Stimulated activated effector memory CD8-positive, alpha-beta T cell treated with anti-CD3 and anti-CD28 coated beads, Interleukin-12 subunit alpha, Interleukin-12 subunit beta, amount 100 ng/mL, for 72 hours (primary cell): ENCODE results near the gene PRMT7.
"Not testable (repeated sequence)": the region's sequence is repeated elsewhere in the genome, so short reads cannot be mapped to it uniquely, and the experiment has no call there.

ENCODE experiments used
- ATAC-seq: fragments of 150-1000 bp; cut with Tn5 transposase; 2 replicates; pipeline ENCODE4 v1.10.0; 2021
- DNase-seq, 2 donors: peaks; one replicate each; pipeline ENCODE4 v3.0.0; 2021 to 2022; ENCODE audit warnings: low spot score in 2 of 2
- H3K27ac Mint-ChIP-seq: one replicate; pipeline ENCODE4 v1.8.0; 2022; ENCODE audit warnings: mild to moderate bottlenecking, mixed read lengths
- H3K36me3 Mint-ChIP-seq: one replicate; pipeline ENCODE4 v1.8.0; 2022; ENCODE audit warnings: mild to moderate bottlenecking, mixed read lengths
- H3K4me1 Mint-ChIP-seq: one replicate; pipeline ENCODE4 v1.8.0; 2022; ENCODE audit warnings: mixed read lengths
- H3K4me3 Mint-ChIP-seq: one replicate; pipeline ENCODE4 v1.8.0; 2022; ENCODE audit warnings: mild to moderate bottlenecking, mixed read lengths
- H3K9me3 Mint-ChIP-seq: one replicate; pipeline ENCODE4 v1.8.0; 2022; ENCODE audit warnings: mixed read lengths

PRMT7 gene

GRCh38 chr16:68279726-68280558 lies 30.9 kb upstream of the PRMT7 start:
- DNase-seq, result no peak
- H3K4me1 Mint-ChIP-seq, result peaks cover 60% of the 10 kb centered on the region
- no peak overlapping the region for H3K4me3 Mint-ChIP-seq
- H3K9me3 Mint-ChIP-seq, result no peaks in the 10 kb centered on the region
- peak overlapping the region; percentile 56 for H3K27ac Mint-ChIP-seq
- peaks cover 89% of the 10 kb centered on the region for H3K36me3 Mint-ChIP-seq
- ATAC-seq, result no peak

DNA sequence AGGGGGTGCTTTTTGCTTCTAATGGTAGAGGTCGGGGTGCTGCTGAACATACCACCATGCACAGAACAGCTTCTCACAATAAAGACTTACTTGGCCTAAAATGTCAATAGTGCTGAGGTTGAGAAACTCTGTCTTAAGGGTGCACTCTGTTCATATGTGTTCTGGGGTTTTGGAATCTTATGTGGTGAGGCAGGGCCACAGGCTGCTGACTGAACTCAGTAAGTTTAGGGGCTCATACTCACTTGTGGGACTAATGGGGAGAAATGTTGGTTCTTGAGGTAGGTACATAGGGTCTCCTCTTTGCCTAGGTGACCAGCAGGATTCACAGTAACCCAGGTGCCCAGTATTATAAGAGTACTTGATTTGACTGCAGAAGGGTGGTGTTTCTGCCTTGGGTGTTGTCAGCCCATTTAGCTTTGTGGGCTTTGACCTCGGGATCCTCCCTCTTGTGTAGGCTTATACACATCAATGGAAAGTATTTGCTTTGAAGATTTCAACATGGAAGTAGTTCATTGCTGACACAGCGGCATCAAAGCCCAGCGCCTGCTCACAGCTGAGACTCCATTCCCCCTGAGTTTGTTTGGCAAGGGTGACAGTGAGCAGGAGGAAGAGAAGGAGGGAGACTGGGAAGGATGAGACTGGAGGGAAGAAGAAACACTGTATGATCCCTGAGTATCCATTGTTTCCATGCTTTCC lies 29.3 kb upstream of the PRMT7 start:
- Mint-ChIP-seq H3K4me3 (peak overlapping the region; percentile 2), H3K36me3 (peaks cover 85% of the 10 kb centered on the region), H3K27ac (peak overlapping the region; percentile 88), H3K4me1 (peaks cover 60% of the 10 kb centered on the region), H3K9me3 (no peaks in the 10 kb centered on the region)
- ATAC-seq, result peak; percentile 49
- no peak for DNase-seq

DNA sequence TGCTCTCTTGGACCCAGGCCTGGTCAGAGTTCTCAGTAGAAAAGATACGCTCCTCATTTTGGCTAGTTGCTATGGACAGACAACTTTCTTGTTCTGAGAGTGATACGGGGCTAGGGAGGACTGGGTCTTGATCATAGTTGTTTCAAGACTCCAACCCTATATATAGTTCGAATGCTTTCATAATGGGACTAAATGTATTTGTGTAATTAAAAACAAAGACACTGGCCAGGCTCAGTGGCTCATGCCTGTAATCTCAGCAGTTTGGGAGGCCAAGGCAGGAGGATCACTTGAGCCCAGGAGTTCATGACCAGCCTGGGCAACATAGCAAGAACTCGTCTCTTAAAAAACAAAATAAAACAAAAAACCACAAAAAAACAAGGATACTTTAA lies 28.8 kb upstream of the PRMT7 start:
- Mint-ChIP-seq H3K36me3 (peaks cover 85% of the 10 kb centered on the region), H3K9me3 (no peaks in the 10 kb centered on the region), H3K4me3 (peak overlapping the region; percentile 2), H3K27ac (peak overlapping the region; percentile 88), H3K4me1 (peaks cover 64% of the 10 kb centered on the region)
- DNase-seq (no peak), ATAC-seq (no peak)

DNA sequence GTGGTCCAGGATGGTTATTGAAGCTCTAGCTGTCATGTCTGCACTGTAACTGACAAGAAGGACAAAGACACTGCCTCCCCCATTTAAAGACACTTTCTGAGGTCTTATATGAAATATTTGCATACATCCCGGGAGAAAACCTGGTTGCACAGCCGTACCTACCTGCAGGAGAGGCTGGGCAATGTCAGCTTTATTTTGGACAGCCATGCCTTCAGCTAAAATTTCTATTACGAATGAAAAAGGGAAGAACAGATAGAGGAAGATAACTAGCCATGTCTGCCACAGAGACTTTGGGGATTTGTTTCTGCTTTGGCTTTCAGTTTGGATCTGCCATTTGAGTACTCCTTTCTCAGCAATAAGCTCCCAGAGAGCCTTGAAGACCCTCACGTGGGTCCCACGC lies 27.5 kb upstream of the PRMT7 start:
- H3K36me3 Mint-ChIP-seq, result peaks cover 83% of the 10 kb centered on the region
- DNase-seq, result no peak
- no peaks in the 10 kb centered on the region for H3K9me3 Mint-ChIP-seq

GRCh38 chr16:68283801-68284598 lies 26.8 kb upstream of the PRMT7 start:
- H3K36me3 Mint-ChIP-seq, result peaks cover 86% of the 10 kb centered on the region
- ATAC-seq, result peak; percentile 58

More for the DNA sequence above, 27.5 kb upstream of the PRMT7 start:
- Mint-ChIP-seq H3K4me1 (peaks cover 76% of the 10 kb centered on the region), H3K27ac (peak overlapping the region; percentile 84), H3K4me3 (peak overlapping the region; percentile 57)
- no peak for ATAC-seq

DNA sequence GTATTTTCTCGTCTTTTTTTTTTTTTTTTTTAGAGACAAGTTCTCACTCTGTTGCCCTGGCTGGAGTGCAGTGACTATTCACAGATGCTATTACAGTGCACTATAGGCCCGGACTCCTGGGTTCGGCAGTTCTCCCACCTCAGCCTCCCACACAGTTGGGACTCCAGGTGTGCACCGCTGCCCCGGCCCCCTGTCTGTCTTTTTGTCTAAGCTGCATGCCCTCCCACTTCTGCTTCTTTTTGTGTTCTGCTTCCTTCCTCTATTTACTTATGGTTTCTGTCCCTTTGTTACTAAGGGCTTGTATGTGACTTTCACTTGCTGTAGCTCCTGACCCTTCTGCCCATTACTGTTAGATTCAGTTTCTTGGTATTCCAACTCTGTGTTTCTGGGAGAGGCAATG lies 26.0 kb upstream of the PRMT7 start:
- no peaks in the 10 kb centered on the region for H3K9me3 Mint-ChIP-seq
- DNase-seq (no peak), ATAC-seq (no peak)
- peaks cover 86% of the 10 kb centered on the region for H3K36me3 Mint-ChIP-seq
- peaks cover 81% of the 10 kb centered on the region for H3K4me1 Mint-ChIP-seq
- peak overlapping the region; percentile 57 for H3K4me3 Mint-ChIP-seq
- H3K27ac Mint-ChIP-seq, result peak overlapping the region; percentile 84

More at GRCh38 chr16:68283801-68284598, 26.8 kb upstream of the PRMT7 start:
- Mint-ChIP-seq H3K4me1 (peaks cover 76% of the 10 kb centered on the region), H3K27ac (peak overlapping the region; percentile 84), H3K9me3 (no peaks in the 10 kb centered on the region), H3K4me3 (peak overlapping the region; percentile 57)
- DNase-seq, result no peak

DNA sequence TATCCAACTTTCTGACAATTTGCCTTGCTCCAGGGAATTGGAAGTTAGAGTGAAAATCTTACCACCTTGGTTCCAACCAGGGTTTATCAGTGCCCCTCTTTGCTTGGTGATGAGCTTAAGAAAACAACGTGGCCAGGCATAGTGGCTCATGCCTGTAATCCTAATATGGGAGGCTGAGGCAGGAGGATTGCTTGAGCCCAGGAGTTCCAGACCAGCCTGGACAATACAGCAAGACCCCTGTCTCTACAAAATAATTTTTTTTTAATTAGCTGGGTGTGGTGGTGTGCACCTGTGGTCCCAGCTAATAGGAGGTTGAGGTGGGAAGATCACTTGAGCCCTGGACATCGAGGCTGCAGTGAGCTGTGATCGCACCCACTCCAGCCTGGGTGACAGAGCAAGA lies 25.1 kb upstream of the PRMT7 start:
- H3K4me3 Mint-ChIP-seq, result peak overlapping the region; percentile 57
- peak overlapping the region; percentile 84 for H3K27ac Mint-ChIP-seq
- no peaks in the 10 kb centered on the region for H3K9me3 Mint-ChIP-seq
- DNase-seq (no peak), ATAC-seq (no peak)
- peaks cover 86% of the 10 kb centered on the region for H3K4me1 Mint-ChIP-seq
- peaks cover 86% of the 10 kb centered on the region for H3K36me3 Mint-ChIP-seq

GRCh38 chr16:68286153-68287074 lies 24.4 kb upstream of the PRMT7 start:
- ATAC-seq, result peak; percentile 35
- no peaks in the 10 kb centered on the region for H3K9me3 Mint-ChIP-seq
- H3K36me3 Mint-ChIP-seq, result peaks cover 86% of the 10 kb centered on the region
- H3K4me1 Mint-ChIP-seq, result peaks cover 87% of the 10 kb centered on the region
- peak overlapping the region; percentile 84 for H3K27ac Mint-ChIP-seq
- DNase-seq, result no peak
- peak overlapping the region; percentile 57 for H3K4me3 Mint-ChIP-seq

GRCh38 chr16:68287276-68288251 lies 23.3 kb upstream of the PRMT7 start:
- Mint-ChIP-seq H3K4me3 (peak overlapping the region; percentile 57), H3K27ac (peak overlapping the region; percentile 84), H3K4me1 (peaks cover 89% of the 10 kb centered on the region), H3K9me3 (no peaks in the 10 kb centered on the region), H3K36me3 (peaks cover 86% of the 10 kb centered on the region)
- DNase-seq (no peak), ATAC-seq (peak; percentile 4)

DNA sequence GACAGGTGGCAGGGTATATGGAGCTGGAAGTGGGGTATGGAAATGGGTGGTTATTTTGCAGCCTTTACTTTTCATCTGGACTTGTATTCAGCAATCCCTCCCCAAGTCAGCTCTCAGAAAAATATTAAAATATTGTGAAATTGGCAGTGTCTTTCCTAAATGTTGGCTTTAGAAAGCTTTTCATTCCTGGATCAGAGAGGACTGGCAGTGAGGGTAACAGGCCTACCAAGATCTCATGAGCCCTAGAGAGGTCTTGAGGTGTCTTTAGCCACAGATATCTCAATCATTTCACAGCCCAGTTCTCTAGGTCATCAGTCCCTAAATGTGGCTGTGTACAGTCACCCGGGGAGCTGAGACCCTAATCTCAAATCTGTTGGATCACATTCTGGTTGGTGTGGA lies 22.6 kb upstream of the PRMT7 start:
- peak overlapping the region; percentile 57 for H3K4me3 Mint-ChIP-seq
- peak overlapping the region; percentile 84 for H3K27ac Mint-ChIP-seq
- no peak for DNase-seq
- H3K9me3 Mint-ChIP-seq, result no peaks in the 10 kb centered on the region
- no peak for ATAC-seq
- H3K4me1 Mint-ChIP-seq, result peaks cover 83% of the 10 kb centered on the region
- H3K36me3 Mint-ChIP-seq, result peaks cover 86% of the 10 kb centered on the region

DNA sequence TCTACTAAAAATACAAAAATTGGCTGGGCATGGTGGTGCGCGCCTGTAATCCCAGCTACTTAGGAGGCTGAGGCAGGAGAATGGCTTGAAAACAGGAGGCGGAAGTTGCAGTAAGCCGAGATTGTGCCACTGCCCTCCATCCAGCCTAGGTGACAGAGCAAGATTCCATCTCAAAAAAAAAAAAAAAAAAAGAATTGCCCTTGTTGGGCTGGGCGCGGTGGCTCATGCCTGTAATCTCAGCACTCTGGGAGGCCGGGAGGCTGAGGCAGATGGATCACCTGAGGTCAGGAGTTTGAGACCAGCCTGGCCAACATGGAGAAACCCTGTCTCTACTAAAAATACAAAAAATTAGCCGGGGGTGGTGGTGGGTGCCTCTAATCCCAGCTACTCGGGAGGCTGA lies 22.0 kb upstream of the PRMT7 start:
- Mint-ChIP-seq H3K27ac (peak overlapping the region; percentile 84), H3K4me1 (peaks cover 83% of the 10 kb centered on the region), H3K4me3 (peak overlapping the region; percentile 36), H3K36me3 (peaks cover 88% of the 10 kb centered on the region)
- not testable (repeated sequence) for ATAC-seq, DNase-seq, H3K9me3 Mint-ChIP-seq

GRCh38 chr16:68289202-68289601 lies 21.6 kb upstream of the PRMT7 start:
- ATAC-seq, result no peak
- H3K27ac Mint-ChIP-seq, result peak overlapping the region; percentile 84
- peak overlapping the region; percentile 36 for H3K4me3 Mint-ChIP-seq
- DNase-seq, result no peak
- H3K9me3 Mint-ChIP-seq, result no peaks in the 10 kb centered on the region
- H3K4me1 Mint-ChIP-seq, result peaks cover 81% of the 10 kb centered on the region
- peaks cover 93% of the 10 kb centered on the region for H3K36me3 Mint-ChIP-seq

DNA sequence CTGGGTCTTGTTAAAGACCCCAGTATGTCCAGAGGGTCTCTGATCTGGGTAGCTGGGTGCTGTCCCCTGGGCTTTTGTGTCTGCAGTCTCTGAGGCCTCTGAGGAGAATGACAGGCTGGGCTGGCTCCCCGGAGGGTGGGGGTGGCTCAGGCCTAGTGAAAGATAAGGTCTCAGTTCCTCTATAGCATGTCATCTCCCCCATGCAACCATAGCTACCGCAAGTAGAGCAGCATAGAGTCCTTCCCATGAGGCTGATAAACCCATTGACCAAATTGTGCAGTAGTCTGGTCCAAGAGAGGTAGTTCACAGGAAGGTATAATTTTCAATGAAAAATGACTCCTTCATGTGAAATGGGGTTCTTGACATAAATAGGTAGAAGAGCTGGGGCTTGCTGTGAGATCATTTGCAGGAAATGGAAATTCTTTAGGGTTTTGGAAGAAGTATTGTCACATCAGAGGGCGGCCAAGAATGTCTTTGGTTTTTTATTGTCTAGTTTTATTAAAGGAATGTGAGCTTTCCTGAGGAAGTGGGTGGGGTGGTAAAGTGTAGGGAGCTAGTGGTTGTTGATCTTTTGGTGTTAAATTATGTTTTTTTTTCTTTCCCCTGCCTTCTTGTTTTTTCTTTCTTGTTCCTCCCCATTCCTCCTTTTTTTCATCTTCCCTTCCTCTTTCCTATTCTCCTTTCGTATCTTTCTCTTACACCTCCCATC lies 21.0 kb upstream of the PRMT7 start:
- Mint-ChIP-seq H3K36me3 (peaks cover 94% of the 10 kb centered on the region), H3K9me3 (no peaks in the 10 kb centered on the region)
- peak; percentile 94 for ATAC-seq

More for the DNA sequence above, 21.0 kb upstream of the PRMT7 start:
- peak overlapping the region; percentile 36 for H3K4me3 Mint-ChIP-seq
- peak overlapping the region; percentile 84 for H3K27ac Mint-ChIP-seq
- no peak for DNase-seq
- H3K4me1 Mint-ChIP-seq, result peaks cover 79% of the 10 kb centered on the region
